Endodermal cell (in vitro differentiated cells): Measurements from ENCODE around the gene TMEM43. TPM values are rescaled to one million over a fixed set of nuclear protein-coding genes. Genes with fewer than 3 reads are reported as not detected.
A peak's percentile ranks its signal among the peaks of the same experiment; 100 is the strongest.

ENCODE experiments used
- DNase-seq: peaks from one replicate; pipeline ENCODE4 v3.0.0-alpha.2; 2017
- H3K27ac ChIP-seq: 2 replicates; pipeline ENCODE4 v1.5.1; 2013; ENCODE audit warnings: mild to moderate bottlenecking, low read depth, low read length, moderate library complexity
- H3K27me3 ChIP-seq: 2 replicates; pipeline ENCODE4 v1.6.1; 2013; ENCODE audit warnings: mild to moderate bottlenecking, low read length, moderate library complexity; ENCODE audit not compliant: insufficient read depth, control insufficient read depth, poor library complexity, severe bottlenecking
- H3K36me3 ChIP-seq: 2 replicates; pipeline ENCODE4 v1.7.0; 2013; ENCODE audit warnings: mild to moderate bottlenecking, low read length, moderate library complexity; ENCODE audit not compliant: control insufficient read depth, insufficient read depth
- H3K4me1 ChIP-seq: one replicate; pipeline ENCODE4 v1.7.0; 2013; ENCODE audit warnings: low read length; ENCODE audit not compliant: control insufficient read depth, insufficient read depth
- H3K4me3 ChIP-seq: 2 replicates; pipeline ENCODE4 v1.5.1; 2013; ENCODE audit warnings: mild to moderate bottlenecking, low read length, moderate library complexity
- H3K9ac ChIP-seq: 2 replicates; pipeline ENCODE4 v1.6.1; 2013; ENCODE audit warnings: mild to moderate bottlenecking, low read length, moderate library complexity; ENCODE audit not compliant: poor library complexity, severe bottlenecking; ENCODE audit errors: extremely low read depth
- H3K9me3 ChIP-seq: 2 replicates; pipeline ENCODE4 v1.6.1; 2013; ENCODE audit warnings: mild to moderate bottlenecking, low read length, moderate library complexity; ENCODE audit not compliant: control insufficient read depth
- H3K27ac Mint-ChIP-seq: 2 replicates; pipeline ENCODE4 v1.8.0; 2020; ENCODE audit warnings: mixed read lengths
- H3K27me3 Mint-ChIP-seq: 2 replicates; pipeline ENCODE4 v1.8.0; 2021; ENCODE audit warnings: mild to moderate bottlenecking, mixed read lengths; ENCODE audit not compliant: insufficient read depth
- H3K36me3 Mint-ChIP-seq: 2 replicates; pipeline ENCODE4 v1.8.0; 2020; ENCODE audit warnings: low read depth, mixed read lengths
- H3K4me1 Mint-ChIP-seq: 2 replicates; pipeline ENCODE4 v1.8.0; 2020; ENCODE audit warnings: mixed read lengths
- H3K4me3 Mint-ChIP-seq: 2 replicates; pipeline ENCODE4 v1.8.0; 2020; ENCODE audit warnings: mild to moderate bottlenecking, moderate library complexity, mixed read lengths
- H3K9me3 Mint-ChIP-seq: 2 replicates; pipeline ENCODE4 v1.8.0; 2020; ENCODE audit warnings: mild to moderate bottlenecking, mixed read lengths
- CTCF ChIP-seq: fragments of 200-600 bp; sonication (generic); conservative IDR thresholded peaks from 2 replicates; pipeline ENCODE4 v1.5.0; 2021; ENCODE audit warnings: antibody characterized with exemption, mild to moderate bottlenecking
- WGBS, 2 experiments: methylation state at CpG; one replicate each; pipeline versions ENCODE4 v1.1.5 to v1.1.7; 2013; ENCODE audit warnings: missing lambda C conversion rate in 2 of 2, mixed read lengths in 1 of 2; ENCODE audit not compliant: insufficient coverage in 1 of 2, insufficient read length in 1 of 2; 5-methylcytosine and 5-hydroxymethylcytosine counted together
- total RNA-seq, 2 donors: library from RNA; stranded (reverse); fragmentation: NEBNext Ultra II Directional in 1 of 2; extraction: Animal tissue kit (Norgen Biotek cat#: 25700) in 1 of 2; gene quantifications; 2 replicates in 1 of 2; 3 replicates in 1 of 2; pipeline ENCODE4 v1.2.1, GENCODE V29; 2021

Gene TMEM43
- total RNA-seq, 2 donors from 2014 or later: 28.9 to 39.3 TPM

- peaks cover 54% of the 10 kb centered on the region for H3K36me3 Mint-ChIP-seq
- 80 to 89% methylated on average over 1 to 3 of the region's 5 CpGs for WGBS, 2 experiments
- DNase-seq: peak; percentile 18
- no peak overlapping the region for H3K27ac ChIP-seq
- H3K9ac ChIP-seq: no peak overlapping the region
- peaks cover 14% of the 10 kb centered on the region for H3K9me3 ChIP-seq
- H3K36me3 ChIP-seq: peaks cover 63% of the 10 kb centered on the region
- H3K4me1 ChIP-seq: peaks cover 4% of the 10 kb centered on the region
- no peaks in the 10 kb centered on the region for H3K9me3 Mint-ChIP-seq
- no peaks in the 10 kb centered on the region for H3K27me3 ChIP-seq
- peaks cover 19% of the 10 kb centered on the region for H3K4me1 Mint-ChIP-seq
- H3K27ac Mint-ChIP-seq: no peak overlapping the region
- peak overlapping the region; percentile 92 for H3K4me3 ChIP-seq
- H3K4me3 Mint-ChIP-seq: no peak overlapping the region
- H3K27me3 Mint-ChIP-seq: no peaks in the 10 kb centered on the region
- TF ChIP-seq CTCF: no peak
Measured at GRCh38 chr3:14126887-14127505, 2.1 kb downstream of the TMEM43 start.

GRCh38 chr3:14127516-14128161 lies 2.8 kb downstream of the TMEM43 start:
- no peak for TF ChIP-seq CTCF
- H3K4me1 ChIP-seq: peaks cover 4% of the 10 kb centered on the region
- DNase-seq: peak; percentile 26
- Mint-ChIP-seq H3K27me3 (no peaks in the 10 kb centered on the region), H3K36me3 (peaks cover 54% of the 10 kb centered on the region), H3K4me1 (peaks cover 19% of the 10 kb centered on the region), H3K9me3 (no peaks in the 10 kb centered on the region), H3K4me3 (no peak overlapping the region), H3K27ac (no peak overlapping the region)
- H3K36me3 ChIP-seq: peaks cover 63% of the 10 kb centered on the region
- H3K27ac ChIP-seq: no peak overlapping the region
- no peak overlapping the region for H3K4me3 ChIP-seq
- H3K27me3 ChIP-seq: no peaks in the 10 kb centered on the region
- peaks cover 8% of the 10 kb centered on the region for H3K9me3 ChIP-seq
- H3K9ac ChIP-seq: no peak overlapping the region
- 94 to 99% methylated on average over 12 of the region's 12 CpGs for WGBS, 2 experiments

GRCh38 chr3:14128724-14129123 lies 3.9 kb downstream of the TMEM43 start:
- TF ChIP-seq CTCF: no peak
- no peak for DNase-seq
- peaks cover 68% of the 10 kb centered on the region for H3K36me3 ChIP-seq
- H3K4me3 Mint-ChIP-seq: no peak overlapping the region
- H3K4me1 ChIP-seq: peaks cover 4% of the 10 kb centered on the region
- H3K4me1 Mint-ChIP-seq: peaks cover 11% of the 10 kb centered on the region
- peaks cover 63% of the 10 kb centered on the region for H3K36me3 Mint-ChIP-seq
- H3K27me3 Mint-ChIP-seq: no peaks in the 10 kb centered on the region
- no peak overlapping the region for H3K4me3 ChIP-seq
- H3K27ac ChIP-seq: no peak overlapping the region
- H3K27ac Mint-ChIP-seq: no peak overlapping the region
- H3K27me3 ChIP-seq: no peaks in the 10 kb centered on the region
- 92 to 96% methylated on average over 4 to 5 of the region's 5 CpGs for WGBS, 2 experiments
- peaks cover 5% of the 10 kb centered on the region for H3K9me3 ChIP-seq
- H3K9me3 Mint-ChIP-seq: no peaks in the 10 kb centered on the region
- H3K9ac ChIP-seq: no peak overlapping the region
